Omental fat pad (tissue), 4 donors: ENCODE results near the gene CYP11A1. TPM values are rescaled to one million over a fixed set of nuclear protein-coding genes. Genes with fewer than 3 reads are reported as not detected.
"Not testable (repeated sequence)": the region's sequence is repeated elsewhere in the genome, so short reads cannot be mapped to it uniquely, and the experiment has no call there.

Experiments used
- ATAC-seq: fragments of 150-250 bp; one replicate; pipeline ENCODE4 v1.9.1; 2016; ENCODE audit warnings: mild to moderate bottlenecking, moderate library complexity; ENCODE audit not compliant: low FRiP score
- DNase-seq: peaks from one replicate; pipeline ENCODE4 v3.0.0-alpha.2; 2019; ENCODE audit warnings: low spot score
- CTCF ChIP-seq, 3 donors: fragments of 450-650 bp; IDR thresholded peaks; one replicate each; pipeline ENCODE4 v1.5.1; 2016 to 2017; ENCODE audit warnings: antibody characterized with exemption in 3 of 3, mild to moderate bottlenecking in 3 of 3, moderate library complexity in 2 of 3
- total RNA-seq, 4 donors: library from RNA; depleted of rRNA; stranded (reverse); fragments of >200 nt; gene quantifications; one replicate each; pipeline ENCODE4 v1.1.0, GENCODE V29; 2016

Gene CYP11A1
- total RNA-seq, 4 donors from 2014 or later = 1.3 to 4.8 (median 1.4) TPM

GRCh38 chr15:74392451-74392830, 25.0 kb upstream of the CYP11A1 start:
- DNase-seq (no peak), ATAC-seq (no peak)
- no peak for TF ChIP-seq CTCF (IDR thresholded peaks at IDR 0.05)

- TF ChIP-seq CTCF (IDR thresholded peaks at IDR 0.05) = no peak
These were observed 24.4 kb upstream of the CYP11A1 start for GRCh38 chr15:74391582-74392450.

GRCh38 chr15:74390647-74391288, 23.3 kb upstream of the CYP11A1 start:
- no peak for TF ChIP-seq CTCF (IDR thresholded peaks at IDR 0.05)
- DNase-seq (no peak), ATAC-seq (no peak)

More at GRCh38 chr15:74391582-74392450, 24.4 kb upstream of the CYP11A1 start:
- ATAC-seq (no peak), DNase-seq (no peak)

- ATAC-seq, DNase-seq: not testable (repeated sequence)
These were observed 22.7 kb upstream of the CYP11A1 start for GRCh38 chr15:74390049-74390646.

- DNase-seq = no peak
- ATAC-seq = no peak
- no peak for TF ChIP-seq CTCF (IDR thresholded peaks at IDR 0.05)
These were observed 22.0 kb upstream of the CYP11A1 start for GRCh38 chr15:74389241-74390048.

GRCh38 chr15:74388363-74388951, 21.0 kb upstream of the CYP11A1 start:
- ATAC-seq = no peak
- no peak for DNase-seq
- no peak for TF ChIP-seq CTCF (IDR thresholded peaks at IDR 0.05)
